ENCODE data around the gene KIF26B.

The KIF26B gene

GRCh38 chr1:245160741-245161400 is 6.1 kb downstream of the KIF26B start:
- in situ Hi-C loops (cut with MboI; ENCODE audit: low pct_unique_long_range_greater_than_20kb, low sequenced_read_pairs), result loop anchor here (25.0 kb wide), 1 partner anchor 826 kb away; no protein-coding TSS in a partner anchor
- no peak for DNase-seq

- DNase-seq, result no peak
- in situ Hi-C loops (cut with MboI; ENCODE audit: low pct_unique_long_range_greater_than_20kb, low sequenced_read_pairs), result loop anchor here (25.0 kb wide), 1 partner anchor 825 kb away; no protein-coding TSS in a partner anchor
These were observed 7.1 kb downstream of the KIF26B start for GRCh38 chr1:245161866-245162265.

- DNase-seq, result no peak
- in situ Hi-C loops (cut with MboI; ENCODE audit: low pct_unique_long_range_greater_than_20kb, low sequenced_read_pairs), result loop anchor here (25.0 kb wide), 1 partner anchor 821 kb away; no protein-coding TSS in a partner anchor
These were observed 11.7 kb downstream of the KIF26B start for GRCh38 chr1:245166471-245166885.

GRCh38 chr1:245168086-245168485 is 13.3 kb downstream of the KIF26B start:
- in situ Hi-C loops (cut with MboI; ENCODE audit: low pct_unique_long_range_greater_than_20kb, low sequenced_read_pairs), result loop anchor here (25.0 kb wide), 1 partner anchor 819 kb away; no protein-coding TSS in a partner anchor
- DNase-seq, result peak; percentile 89

GRCh38 chr1:245168906-245169305 is 14.1 kb downstream of the KIF26B start:
- in situ Hi-C loops (cut with MboI; ENCODE audit: low pct_unique_long_range_greater_than_20kb, low sequenced_read_pairs), result loop anchor here (25.0 kb wide), 1 partner anchor 818 kb away; no protein-coding TSS in a partner anchor
- DNase-seq, result peak; percentile 48

GRCh38 chr1:245169376-245169775 is 14.6 kb downstream of the KIF26B start:
- peak; percentile 74 for DNase-seq
- in situ Hi-C loops (cut with MboI; ENCODE audit: low pct_unique_long_range_greater_than_20kb, low sequenced_read_pairs), result loop anchor here (25.0 kb wide), 1 partner anchor 818 kb away; no protein-coding TSS in a partner anchor

GRCh38 chr1:245172026-245172425 is 17.2 kb downstream of the KIF26B start:
- DNase-seq, result peak; percentile 12
- in situ Hi-C loops (cut with MboI; ENCODE audit: low pct_unique_long_range_greater_than_20kb, low sequenced_read_pairs), result loop anchor here (25.0 kb wide), 1 partner anchor 815 kb away; no protein-coding TSS in a partner anchor

GRCh38 chr1:245172829-245173228 is 18.0 kb downstream of the KIF26B start:
- DNase-seq, result no peak
- in situ Hi-C loops (cut with MboI; ENCODE audit: low pct_unique_long_range_greater_than_20kb, low sequenced_read_pairs), result loop anchor here (25.0 kb wide), 1 partner anchor 814 kb away; no protein-coding TSS in a partner anchor

- no peak for DNase-seq
- in situ Hi-C loops (cut with MboI; ENCODE audit: low pct_unique_long_range_greater_than_20kb, low sequenced_read_pairs), result loop anchor here (25.0 kb wide), 1 partner anchor 814 kb away; no protein-coding TSS in a partner anchor
These were observed 18.8 kb downstream of the KIF26B start for GRCh38 chr1:245173446-245174211.

GRCh38 chr1:245177071-245177900 is 22.5 kb downstream of the KIF26B start:
- in situ Hi-C loops (cut with MboI; ENCODE audit: low pct_unique_long_range_greater_than_20kb, low sequenced_read_pairs), result no loop called here
- no peak for DNase-seq

GRCh38 chr1:245179706-245180105 is 24.9 kb downstream of the KIF26B start:
- DNase-seq, result peak; percentile 25
- in situ Hi-C loops (cut with MboI; ENCODE audit: low pct_unique_long_range_greater_than_20kb, low sequenced_read_pairs), result no loop called here

- peak; percentile 78 for DNase-seq
- in situ Hi-C loops (cut with MboI; ENCODE audit: low pct_unique_long_range_greater_than_20kb, low sequenced_read_pairs), result no loop called here
These were observed 25.8 kb downstream of the KIF26B start for GRCh38 chr1:245180496-245181157.

- DNase-seq, result no peak
- in situ Hi-C loops (cut with MboI; ENCODE audit: low pct_unique_long_range_greater_than_20kb, low sequenced_read_pairs), result no loop called here
These were observed 26.4 kb downstream of the KIF26B start for GRCh38 chr1:245181158-245181517.

GRCh38 chr1:245182028-245182427 is 27.2 kb downstream of the KIF26B start:
- no peak for DNase-seq
- in situ Hi-C loops (cut with MboI; ENCODE audit: low pct_unique_long_range_greater_than_20kb, low sequenced_read_pairs), result no loop called here

GRCh38 chr1:245183429-245183828 is 28.6 kb downstream of the KIF26B start:
- DNase-seq, result no peak
- in situ Hi-C loops (cut with MboI; ENCODE audit: low pct_unique_long_range_greater_than_20kb, low sequenced_read_pairs), result no loop called here

GRCh38 chr1:245184779-245185178 is 30.0 kb downstream of the KIF26B start:
- in situ Hi-C loops (cut with MboI; ENCODE audit: low pct_unique_long_range_greater_than_20kb, low sequenced_read_pairs), result no loop called here
- no peak for DNase-seq

- in situ Hi-C loops (cut with MboI; ENCODE audit: low pct_unique_long_range_greater_than_20kb, low sequenced_read_pairs), result no loop called here
- DNase-seq, result peak; percentile 72
These were observed 33.6 kb downstream of the KIF26B start for GRCh38 chr1:245188403-245188802.

- in situ Hi-C loops (cut with MboI; ENCODE audit: low pct_unique_long_range_greater_than_20kb, low sequenced_read_pairs), result no loop called here
- DNase-seq, result no peak
These were observed 40.6 kb downstream of the KIF26B start for GRCh38 chr1:245195398-245195797.

GRCh38 chr1:245197121-245197520 is 42.3 kb downstream of the KIF26B start:
- in situ Hi-C loops (cut with MboI; ENCODE audit: low pct_unique_long_range_greater_than_20kb, low sequenced_read_pairs), result no loop called here

More at GRCh38 chr1:245197121-245197520, 42.3 kb downstream of the KIF26B start:
- no peak for DNase-seq

Data from KBM-7 (cell line).